ENCODE results near the gene LPAR5. TPM values are rescaled to one million over a fixed set of nuclear protein-coding genes. Genes with fewer than 3 reads are reported as not detected.
A peak's percentile ranks its signal among the peaks of the same experiment; 100 is the strongest.

The LPAR5 gene
- total RNA-seq, 2 experiments from 2014 or later, result 4.7 to 4.8 TPM

DNA sequence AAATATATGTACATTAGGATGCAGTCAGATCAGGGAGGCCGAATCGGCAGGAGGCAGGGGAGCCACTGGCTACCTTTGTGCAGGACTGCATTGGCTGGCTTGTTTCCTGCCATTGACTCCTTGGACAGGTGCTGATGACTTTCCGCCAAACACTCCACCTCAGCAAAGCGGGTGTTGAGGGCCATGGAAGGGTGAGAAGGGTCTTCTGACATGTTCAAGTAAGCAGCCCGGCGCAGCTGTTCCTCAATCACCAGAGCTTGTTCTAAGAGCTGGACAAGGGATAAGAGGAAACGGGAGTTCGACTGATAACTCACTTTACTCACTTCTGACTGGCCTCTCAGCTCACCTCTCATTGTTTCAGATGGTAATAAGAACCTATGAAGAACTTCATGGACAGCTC is 62.8 kb downstream of the LPAR5 start:
- no peaks in the 10 kb centered on the region for H3K9me3 Mint-ChIP-seq
- no peak overlapping the region for H3K4me3 Mint-ChIP-seq
- H3K27me3 Mint-ChIP-seq, result no peaks in the 10 kb centered on the region
- peak overlapping the region; percentile 47 for H3K27ac Mint-ChIP-seq
- intact Hi-C loops (cut with micrococcal nuclease), result no loop called here
- DNase-seq, result no peak
- ChIA-PET CTCF (interaction anchor here (1.1 to 1.3 kb wide), 2 partner anchors 9 to 19 kb away, joined by 5 to 8 read pairs; no protein-coding TSS in a partner anchor), POLR2A (no interaction called here)
- H3K36me3 Mint-ChIP-seq, result peaks cover 63% of the 10 kb centered on the region
- peaks cover 52% of the 10 kb centered on the region for H3K4me1 Mint-ChIP-seq (ENCODE audit: low read depth)

DNA sequence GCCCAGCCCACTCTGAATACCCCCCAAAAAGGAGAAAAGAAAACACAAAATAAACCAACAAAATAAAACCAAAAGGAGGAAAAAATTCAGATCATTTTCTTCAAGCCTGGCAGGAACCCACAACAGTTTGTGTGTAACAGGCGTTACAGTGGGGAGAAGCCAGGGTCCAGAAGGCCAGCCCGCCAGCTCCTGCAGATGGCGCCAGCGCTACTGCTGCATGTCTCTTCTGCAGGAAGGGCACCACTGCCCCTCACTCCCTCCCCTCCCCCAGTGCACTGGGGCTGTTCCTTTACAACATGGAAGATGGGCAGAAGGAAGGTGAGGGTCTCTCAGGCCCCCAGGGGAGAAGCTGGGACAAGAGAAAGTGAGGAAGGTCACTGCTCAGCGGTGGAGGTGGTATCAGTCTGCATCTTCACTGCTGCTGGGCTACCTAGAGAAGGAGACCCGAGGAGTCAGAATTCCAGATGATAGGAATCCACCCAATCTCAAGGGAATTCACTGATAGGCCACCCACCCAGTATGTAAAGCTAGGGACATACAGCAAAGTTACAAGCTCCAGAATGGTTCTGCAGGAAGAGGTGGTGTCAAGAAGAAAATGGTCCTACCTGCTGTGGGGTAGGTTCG is 65.4 kb downstream of the LPAR5 start:
- ChIA-PET POLR2A (no interaction called here), CTCF (interaction anchor here (0.6 to 2.0 kb wide), 19 partner anchors 9 to 225 kb away, joined by 3 to 13 read pairs (median 3); partner anchors contain the start of gene COPS7A)
- Mint-ChIP-seq H3K27ac (peak overlapping the region; percentile 63), H3K9me3 (no peaks in the 10 kb centered on the region), H3K4me1 (ENCODE audit: low read depth) (peaks cover 63% of the 10 kb centered on the region), H3K36me3 (peaks cover 63% of the 10 kb centered on the region), H3K27me3 (no peaks in the 10 kb centered on the region), H3K4me3 (no peak overlapping the region)
- intact Hi-C loops (cut with micrococcal nuclease), result no loop called here
- DNase-seq, result peak; percentile 67

DNA sequence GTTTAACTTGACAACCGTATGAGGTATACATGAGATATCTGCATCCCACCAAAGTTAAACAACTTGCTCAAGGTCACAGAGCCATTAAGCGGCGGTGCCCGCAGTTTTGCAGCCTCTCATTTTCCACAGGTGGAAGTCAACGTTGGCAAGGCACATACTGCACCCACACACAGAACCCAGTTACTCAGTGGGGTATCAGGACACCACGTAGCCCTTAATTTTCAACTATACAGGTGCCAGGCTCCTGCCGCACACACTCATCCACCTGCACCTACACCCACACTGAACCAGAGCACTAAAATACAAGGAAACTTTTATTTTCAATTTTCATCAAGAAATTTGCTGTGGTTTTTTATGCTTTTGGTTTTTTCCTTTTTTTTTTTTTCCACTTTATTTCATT is 66.0 kb downstream of the LPAR5 start:
- H3K4me1 Mint-ChIP-seq (ENCODE audit: low read depth), result peaks cover 59% of the 10 kb centered on the region
- H3K9me3 Mint-ChIP-seq, result no peaks in the 10 kb centered on the region
- H3K36me3 Mint-ChIP-seq, result peaks cover 60% of the 10 kb centered on the region
- H3K27me3 Mint-ChIP-seq, result no peaks in the 10 kb centered on the region
- no peak overlapping the region for H3K4me3 Mint-ChIP-seq
- CTCF ChIA-PET, result interaction anchor here (0.6 to 2.0 kb wide), 11 partner anchors 10 to 226 kb away, joined by 3 to 13 read pairs (median 4); no protein-coding TSS in a partner anchor
- POLR2A ChIA-PET, result no interaction called here
- intact Hi-C loops (cut with micrococcal nuclease), result no loop called here
- DNase-seq, result no peak
- H3K27ac Mint-ChIP-seq, result peak overlapping the region; percentile 63

DNA sequence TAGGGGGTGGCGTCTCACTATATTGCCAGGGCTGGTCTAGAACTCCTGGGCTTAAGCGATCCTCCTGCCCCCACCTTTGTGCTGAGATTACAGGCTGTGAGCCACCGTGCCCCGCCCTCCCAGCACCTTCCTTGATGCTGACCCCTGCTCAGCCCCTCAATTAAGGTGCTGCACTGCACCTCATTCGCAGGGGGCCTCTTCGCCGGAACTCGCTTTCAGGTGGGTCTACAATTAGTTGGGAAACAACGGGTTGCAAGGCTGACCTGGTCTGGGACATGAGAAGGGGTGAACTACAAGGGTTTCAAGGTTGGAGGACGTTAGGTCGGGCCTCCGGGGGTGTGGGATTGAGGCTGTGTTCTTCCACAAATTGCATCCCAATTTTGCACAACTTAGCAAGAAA is 66.4 kb downstream of the LPAR5 start:
- ChIA-PET POLR2A (interaction anchor here (1.5 kb wide), 1 partner anchor 37 kb away, joined by 4 read pairs; no protein-coding TSS in a partner anchor), CTCF (interaction anchor here (1.3 to 1.6 kb wide), 3 partner anchors 11 to 32 kb away, joined by 3 to 4 read pairs (median 4); no protein-coding TSS in a partner anchor)
- DNase-seq, result no peak
- peak overlapping the region; percentile 94 for H3K4me3 Mint-ChIP-seq
- peaks cover 57% of the 10 kb centered on the region for H3K4me1 Mint-ChIP-seq (ENCODE audit: low read depth)
- no peaks in the 10 kb centered on the region for H3K27me3 Mint-ChIP-seq
- H3K9me3 Mint-ChIP-seq, result no peaks in the 10 kb centered on the region
- peak overlapping the region; percentile 63 for H3K27ac Mint-ChIP-seq
- intact Hi-C loops (cut with micrococcal nuclease), result no loop called here
- peaks cover 61% of the 10 kb centered on the region for H3K36me3 Mint-ChIP-seq

Other genes with a start within 250 kb of the LPAR5 start
- 10 to 100 TPM; 36.5 to 39.3 TPM for gene CD27, start 191.0 kb downstream of the LPAR5 start, total RNA-seq
- gene TAPBPL, start 183.9 kb downstream of the LPAR5 start, total RNA-seq, result 10 to 100 TPM; 33.4 to 35.0 TPM
- gene VAMP1, start 165.3 kb downstream of the LPAR5 start, total RNA-seq, result 10 to 100 TPM; 27.7 to 30.2 TPM
- gene MRPL51, start 142.7 kb downstream of the LPAR5 start, total RNA-seq, result 100 to 1,000 TPM; 289 to 312 TPM
- 100 to 1,000 TPM; 192 to 196 TPM for gene NCAPD2, start 141.9 kb downstream of the LPAR5 start, total RNA-seq
- gene GAPDH, start 101.4 kb downstream of the LPAR5 start, total RNA-seq, result 1,000 to 10,000 TPM; 5,823 to 5,836 TPM
- 10 to 100 TPM; 10.9 to 12.4 TPM for gene IFFO1, start 79.9 kb downstream of the LPAR5 start, total RNA-seq
- 10 to 100 TPM; 74.9 to 82.2 TPM for gene NOP2, start 67.7 kb downstream of the LPAR5 start, total RNA-seq
- 100 to 1,000 TPM; 302 to 305 TPM for gene CHD4, start 28.6 kb downstream of the LPAR5 start, total RNA-seq
- gene ACRBP, start 11.5 kb upstream of the LPAR5 start, total RNA-seq, result 1 to 10 TPM in 1 of 2 experiments, under 1 TPM in 1; 0.63 to 1.2 TPM
- gene ING4, start 27.2 kb upstream of the LPAR5 start, total RNA-seq, result 10 to 100 TPM; 13.8 to 15.2 TPM
- gene ZNF384, start 53.4 kb upstream of the LPAR5 start, total RNA-seq, result 10 to 100 TPM; 55.3 to 56.3 TPM
- under 1 TPM; 0.17 to 0.44 TPM for gene PIANP, start 64.9 kb upstream of the LPAR5 start, total RNA-seq
- 10 to 100 TPM; 37.6 to 39.4 TPM for gene COPS7A, start 88.1 kb upstream of the LPAR5 start, total RNA-seq
- 100 to 1,000 TPM; 140 to 141 TPM for gene MLF2, start 117.2 kb upstream of the LPAR5 start, total RNA-seq
- 100 to 1,000 TPM; 104 to 109 TPM for gene PTMS, start 130.4 kb upstream of the LPAR5 start, total RNA-seq
- gene LAG3, start 136.6 kb upstream of the LPAR5 start, total RNA-seq, result 100 to 1,000 TPM; 169 to 172 TPM
- 100 to 1,000 TPM; 290 to 300 TPM for gene CD4, start 153.6 kb upstream of the LPAR5 start, total RNA-seq
- gene GPR162, start 185.9 kb upstream of the LPAR5 start, total RNA-seq, result under 1 TPM in 1 of 2 experiments, not detected in 1; 0.31 TPM
- 1 to 10 TPM; 2.5 to 2.7 TPM for gene P3H3, start 192.4 kb upstream of the LPAR5 start, total RNA-seq
- under 1 TPM; 0.22 to 0.78 TPM for gene GNB3, start 205.0 kb upstream of the LPAR5 start, total RNA-seq
- gene CDCA3, start 215.3 kb upstream of the LPAR5 start, total RNA-seq, result 10 to 100 TPM; 80.3 to 87.8 TPM
- 100 to 1,000 TPM; 125 to 130 TPM for gene USP5, start 216.2 kb upstream of the LPAR5 start, total RNA-seq
- 1,000 to 10,000 TPM; 1,432 to 1,495 TPM for gene TPI1, start 231.6 kb upstream of the LPAR5 start, total RNA-seq
- 1 to 10 TPM; 3.8 to 4.7 TPM for gene SPSB2, start 237.3 kb upstream of the LPAR5 start, total RNA-seq